GM21526 (cell line): ENCODE measurements around the gene VSTM2B.

Experiments
- ATAC-seq: cut with Tn5 transposase; IDR thresholded peaks from one replicate; pipeline ENCODE4 v1.9.1; 2021; ENCODE audit warnings: moderate library complexity; ENCODE audit not compliant: unreplicated experiment, low FRiP score

VSTM2B gene

GRCh38 chr19:29583196-29583999 lies 57.6 kb downstream of the VSTM2B start:
- ATAC-seq = no peak

GRCh38 chr19:29586401-29586800 lies 60.6 kb downstream of the VSTM2B start:
- ATAC-seq = no peak

- no peak for ATAC-seq
Measured at GRCh38 chr19:29587059-29587458, 61.3 kb downstream of the VSTM2B start.

- peak; percentile 81 for ATAC-seq
Measured at GRCh38 chr19:29587518-29587986, 61.8 kb downstream of the VSTM2B start.

- ATAC-seq = no peak
Measured at GRCh38 chr19:29588095-29588494, 62.3 kb downstream of the VSTM2B start.

- no peak for ATAC-seq
Measured at GRCh38 chr19:29590278-29590677, 64.5 kb downstream of the VSTM2B start.

GRCh38 chr19:29591670-29592069 lies 65.9 kb downstream of the VSTM2B start:
- ATAC-seq = no peak

GRCh38 chr19:29593869-29594268 lies 68.1 kb downstream of the VSTM2B start:
- ATAC-seq = no peak

- no peak for ATAC-seq
Measured at GRCh38 chr19:29596080-29596727, 70.4 kb downstream of the VSTM2B start.

- no peak for ATAC-seq
Measured at GRCh38 chr19:29596885-29597525, 71.2 kb downstream of the VSTM2B start.

- no peak for ATAC-seq
Measured at GRCh38 chr19:29598036-29598435, 72.2 kb downstream of the VSTM2B start.

- no peak for ATAC-seq
Measured at GRCh38 chr19:29598496-29598895, 72.7 kb downstream of the VSTM2B start.

GRCh38 chr19:29603308-29603707 lies 77.5 kb downstream of the VSTM2B start:
- no peak for ATAC-seq

GRCh38 chr19:29605653-29606419 lies 80.0 kb downstream of the VSTM2B start, which contains the start of gene POP4:
Gene POP4 (plus strand): TSS chr19:29606283. CDS start chr19:29606319, 36 bp downstream.
- ATAC-seq = peak; percentile 76

GRCh38 chr19:29606420-29606747 lies 80.6 kb downstream of the VSTM2B start:
- peak; percentile 13 for ATAC-seq

- no peak for ATAC-seq
Measured at GRCh38 chr19:29609636-29610035, 83.8 kb downstream of the VSTM2B start.

GRCh38 chr19:29610213-29610573 lies 84.4 kb downstream of the VSTM2B start:
- ATAC-seq = no peak

GRCh38 chr19:29610574-29611271 lies 84.9 kb downstream of the VSTM2B start:
- ATAC-seq = peak; percentile 58

- ATAC-seq = no peak
Measured at GRCh38 chr19:29612121-29612520, 86.3 kb downstream of the VSTM2B start.
